Measurements from ENCODE around the gene KRT10.
"Not testable (repeated sequence)": the region's sequence is repeated elsewhere in the genome, so short reads cannot be mapped to it uniquely, and the experiment has no call there.

Gene KRT10

DNA sequence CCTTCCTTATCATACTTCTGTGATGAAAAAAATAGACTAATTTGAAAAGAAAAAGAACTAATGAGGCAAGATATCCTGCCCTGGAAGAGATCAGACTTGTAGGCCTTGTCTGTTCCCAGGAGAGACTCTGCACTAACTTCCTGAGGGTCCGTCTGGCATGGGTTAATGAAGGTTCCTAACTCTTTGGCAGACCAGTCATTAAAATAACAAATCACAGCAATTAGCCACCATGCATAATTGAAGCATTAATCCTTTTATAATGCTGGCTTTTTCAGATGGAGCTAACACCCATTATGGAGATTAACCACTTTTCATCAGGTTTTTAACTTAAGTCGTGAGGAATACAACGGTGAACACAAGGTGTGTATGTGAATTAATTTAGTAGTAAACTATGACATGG is 10.4 kb upstream of the KRT10 start:
- DNase-seq = no peak

DNA sequence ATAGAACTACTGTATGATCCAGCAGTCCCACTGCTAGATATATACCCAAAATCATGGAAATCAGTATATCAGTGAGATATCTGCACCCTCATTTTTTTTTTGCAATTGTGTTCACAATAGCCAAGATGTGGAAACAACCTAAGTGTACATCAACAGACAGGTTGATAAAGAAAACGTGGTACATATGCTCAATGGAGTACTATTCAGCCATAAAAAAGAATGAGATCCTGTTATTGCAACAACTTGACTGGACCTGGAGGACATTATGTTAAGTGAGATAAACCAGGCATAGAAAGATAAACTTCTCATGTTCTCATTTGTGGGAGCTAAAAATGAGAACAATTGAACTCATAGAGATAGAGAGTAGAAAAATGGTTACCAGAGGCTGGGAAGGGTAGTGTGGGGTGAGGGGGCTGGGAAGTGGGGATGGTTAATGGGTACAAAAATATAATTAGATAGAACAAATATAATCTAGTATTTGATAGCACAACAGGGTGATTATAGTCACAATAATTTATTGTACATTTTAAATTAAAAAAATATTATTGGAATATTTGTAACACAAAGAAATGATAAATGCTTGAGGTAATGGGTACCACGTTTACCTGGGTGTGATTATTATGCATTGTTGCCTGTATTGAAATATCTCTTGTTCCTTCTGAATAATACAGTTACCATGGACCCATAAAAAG is 7.8 kb upstream of the KRT10 start:
- no peak for DNase-seq

DNA sequence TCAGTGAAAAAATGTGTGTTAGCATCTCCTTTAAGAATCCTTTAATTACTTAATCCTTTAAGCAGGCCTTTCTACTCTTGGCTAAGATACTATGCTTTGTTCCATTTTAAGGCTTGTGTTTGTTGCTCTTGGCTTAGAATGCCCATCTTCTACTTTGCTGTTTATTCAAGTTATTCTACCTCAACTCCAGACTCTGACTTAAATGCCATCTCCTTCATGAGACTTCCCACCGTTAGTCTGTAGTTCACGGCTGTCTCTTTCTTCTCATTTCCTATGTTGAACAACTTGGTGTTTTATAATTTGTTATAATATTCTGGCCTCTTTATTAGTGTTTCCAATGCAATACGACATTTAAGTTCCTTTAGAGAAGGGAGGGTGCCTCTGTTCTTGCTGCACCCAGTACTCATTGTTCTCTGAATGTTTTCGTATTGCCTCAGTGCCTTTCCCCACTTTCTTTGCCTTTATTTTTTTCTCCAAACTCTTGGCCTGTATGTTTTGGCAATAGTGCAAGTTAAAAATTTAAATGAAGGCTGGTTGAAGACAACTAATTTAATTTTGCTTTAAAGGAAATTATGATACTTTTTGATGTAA is 6.1 kb upstream of the KRT10 start:
- no peak for DNase-seq

DNA sequence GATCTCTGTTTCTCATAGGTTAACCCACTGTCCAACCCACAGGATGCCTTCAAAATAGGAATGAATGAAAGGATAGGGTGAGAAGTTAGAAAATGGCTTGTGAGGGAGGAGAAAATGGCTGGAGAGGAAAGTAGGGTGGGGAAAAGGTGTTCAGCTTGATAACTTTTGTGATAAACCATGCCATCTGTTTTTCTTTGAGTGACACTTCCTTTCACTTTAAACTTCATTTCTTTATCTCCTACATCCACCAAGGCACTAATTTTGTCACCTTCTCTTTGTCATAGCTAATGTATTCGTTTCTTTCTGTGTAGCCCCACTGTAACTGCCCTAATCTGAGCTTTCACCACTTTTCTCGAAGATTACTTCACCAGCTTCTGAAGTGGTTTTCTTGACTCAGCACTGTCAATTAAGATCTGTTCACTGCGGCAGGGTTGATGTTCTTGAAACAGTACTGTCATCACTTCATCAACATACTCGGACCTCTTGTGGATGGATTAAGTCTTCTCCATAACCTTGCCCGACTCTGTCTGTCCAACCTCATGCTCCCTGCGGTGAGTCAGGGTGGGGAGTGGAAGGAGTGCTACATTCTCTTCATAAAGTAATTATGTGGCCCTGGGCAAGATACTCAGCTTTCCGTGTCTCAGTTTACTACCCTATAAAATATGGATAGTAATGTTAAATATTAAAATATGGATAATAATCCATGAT is 5.5 kb upstream of the KRT10 start:
- no peak for DNase-seq

GRCh38 chr17:40825599-40825998 is 3.2 kb upstream of the KRT10 start:
- DNase-seq = no peak

GRCh38 chr17:40824015-40824832 is 1.8 kb upstream of the KRT10 start:
- no peak for DNase-seq

GRCh38 chr17:40821536-40821935 is 878 bp downstream of the KRT10 start:
- DNase-seq = no peak

DNA sequence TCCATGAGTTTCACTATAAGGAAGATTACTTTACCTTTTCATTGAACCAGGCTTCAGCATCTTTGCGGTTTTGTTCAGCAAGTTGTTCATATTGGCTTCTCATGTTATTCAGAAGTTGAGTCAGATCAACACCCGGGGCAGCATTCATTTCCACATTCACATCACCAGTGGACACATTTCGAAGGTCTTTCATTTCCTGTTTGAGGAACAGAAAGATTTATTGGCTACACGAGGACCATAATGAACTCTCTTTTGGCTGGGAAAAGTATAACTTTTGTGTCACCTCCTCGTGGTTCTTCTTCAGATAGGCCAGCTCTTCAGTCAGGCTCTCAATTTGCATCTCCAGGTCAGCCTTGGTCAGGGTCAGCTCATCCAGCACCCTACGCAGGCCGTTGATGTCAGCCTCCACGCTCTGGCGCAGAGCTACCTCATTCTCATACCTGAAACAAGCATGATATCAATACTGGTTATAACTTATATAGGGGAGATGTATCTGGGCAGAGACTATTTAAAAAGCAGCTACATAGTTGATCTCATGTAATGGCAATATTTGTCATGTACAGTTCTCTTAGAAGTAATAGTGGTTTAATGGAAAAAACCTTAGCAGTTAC is 2.1 kb downstream of the KRT10 start:
- DNase-seq = no peak

DNA sequence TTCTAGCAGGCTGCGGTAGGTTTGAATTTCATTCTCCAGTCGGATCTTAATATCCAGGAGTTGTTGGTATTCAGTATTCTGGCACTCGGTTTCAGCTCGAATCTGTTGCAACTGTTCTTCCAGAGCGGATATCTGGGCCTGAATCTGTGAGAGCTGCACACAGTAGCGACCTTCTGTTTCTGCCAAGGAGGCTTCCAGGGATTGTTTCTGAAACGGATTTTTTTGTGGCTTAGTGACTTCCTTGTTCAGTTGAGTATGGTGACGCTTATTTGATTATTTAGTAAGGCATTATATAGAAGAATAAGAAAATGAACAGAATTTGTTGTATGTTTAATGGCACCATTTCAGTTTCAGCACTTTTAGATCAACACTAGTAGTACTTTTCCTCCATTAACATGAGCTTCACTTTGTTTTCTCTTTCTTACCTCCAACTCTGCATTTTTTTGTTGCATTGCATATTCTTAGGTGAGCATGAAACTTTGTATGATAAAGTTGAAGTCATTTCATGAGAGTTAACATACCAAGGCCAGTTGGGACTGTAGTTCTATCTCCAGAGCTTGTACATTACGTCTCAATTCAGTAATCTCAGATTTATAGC is 2.8 kb downstream of the KRT10 start:
- peak; percentile 13 for DNase-seq

- peak; percentile 88 for DNase-seq
These were observed 3.5 kb downstream of the KRT10 start for GRCh38 chr17:40818733-40819527.

DNA sequence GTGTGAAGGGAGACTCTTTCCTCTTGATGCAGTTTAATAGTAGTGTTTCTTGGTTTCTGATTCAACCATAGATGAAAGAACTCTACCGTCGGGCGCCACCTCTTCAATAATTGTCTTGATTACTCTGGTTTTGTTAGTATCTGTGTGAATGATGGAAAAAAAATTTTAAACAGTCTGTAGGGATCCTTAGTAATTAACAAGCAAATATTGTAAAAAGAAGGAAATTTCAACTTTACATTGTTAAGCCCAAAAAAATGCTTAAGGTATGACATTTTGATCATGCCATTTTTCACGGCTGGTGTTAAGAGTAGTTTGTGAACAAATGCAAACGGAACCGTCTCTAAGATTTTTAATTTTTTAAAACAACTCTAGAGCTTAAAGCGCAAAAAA is 4.1 kb downstream of the KRT10 start:
- no peak for DNase-seq

DNA sequence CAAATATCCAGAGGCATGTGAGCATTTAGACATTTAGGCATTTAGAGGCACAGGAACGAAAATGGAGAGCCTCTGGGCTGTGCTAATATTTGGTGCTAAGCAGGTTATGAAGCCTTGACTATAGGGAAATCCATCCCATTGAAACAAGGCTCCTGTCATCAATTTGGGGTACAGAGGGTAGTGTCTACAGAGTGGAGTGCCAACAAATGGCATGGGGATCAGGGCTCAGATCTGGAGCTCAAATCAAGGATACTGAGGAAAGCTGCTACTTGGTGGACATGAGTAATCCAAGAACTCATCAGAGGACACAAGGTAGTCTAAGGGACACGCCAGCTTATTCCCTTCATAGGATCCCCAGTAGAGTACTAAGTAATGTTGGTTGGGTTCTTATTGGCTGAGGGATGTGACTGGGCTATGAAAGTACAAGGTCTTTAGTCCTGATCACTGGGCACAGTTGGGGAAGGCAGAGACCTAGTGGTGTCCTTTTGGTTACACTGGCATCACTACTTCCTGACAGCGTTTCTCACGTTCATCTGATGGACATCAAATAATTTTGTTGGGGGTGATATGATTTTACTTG is 5.2 kb downstream of the KRT10 start:
- no peak for DNase-seq

DNA sequence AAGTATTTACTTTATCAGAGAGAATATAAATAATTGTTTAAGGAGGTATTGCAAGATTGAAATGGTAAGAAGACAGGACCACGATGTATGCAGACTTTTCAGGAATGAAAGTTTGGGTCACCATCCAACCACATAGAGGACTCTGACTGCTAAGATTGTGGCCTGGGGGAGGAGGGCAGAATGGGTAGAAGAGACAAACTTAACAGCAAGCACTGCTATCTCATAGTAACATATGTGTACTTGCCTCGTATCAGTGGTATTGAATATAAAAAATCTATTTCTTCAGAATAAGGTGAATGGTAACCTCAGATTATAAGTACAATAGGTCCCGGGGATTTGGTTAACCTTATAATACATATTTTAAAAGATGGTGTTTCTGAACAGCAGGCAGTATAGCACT is 5.8 kb downstream of the KRT10 start:
- no peak for DNase-seq

DNA sequence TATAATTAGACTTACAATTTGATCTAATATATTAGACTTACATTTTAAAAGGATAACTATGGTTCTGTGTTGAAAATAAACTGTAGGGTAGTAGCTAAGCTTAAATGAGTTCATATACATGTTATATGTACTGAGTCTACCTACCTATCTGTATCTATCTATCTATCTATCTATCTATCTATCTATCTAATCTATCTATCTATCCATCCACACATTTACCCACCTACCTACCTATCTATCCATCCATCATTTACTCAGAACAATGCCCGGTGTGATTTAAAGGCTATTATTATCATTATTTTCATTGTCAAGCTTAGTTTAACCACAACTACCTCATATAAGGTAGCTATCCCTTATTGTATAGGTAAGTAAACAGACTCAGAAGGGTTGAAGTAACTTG is 7.0 kb downstream of the KRT10 start:
- no peak for DNase-seq

DNA sequence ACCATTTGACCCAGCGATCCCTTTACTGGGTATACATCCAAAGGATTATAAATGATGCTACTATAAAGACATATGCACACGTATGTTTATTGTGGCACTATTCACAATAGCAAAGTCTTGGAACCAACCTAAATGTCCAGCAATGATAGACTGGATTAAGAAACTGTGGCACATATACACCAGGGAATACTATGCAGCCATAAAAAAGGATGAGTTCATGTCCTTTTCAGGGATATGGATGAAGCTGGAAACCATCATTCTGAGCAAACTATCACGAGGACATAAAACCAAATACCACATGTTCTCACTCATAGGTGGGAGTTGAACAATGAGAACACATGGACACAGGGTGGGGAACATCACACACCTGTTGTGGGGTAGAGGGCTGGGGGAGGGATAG is 7.8 kb downstream of the KRT10 start:
- not testable (repeated sequence) for DNase-seq

- DNase-seq = no peak
These were observed 8.6 kb downstream of the KRT10 start for GRCh38 chr17:40813804-40814203.

GRCh38 chr17:40812639-40813038 is 9.8 kb downstream of the KRT10 start:
- no peak for DNase-seq

DNA sequence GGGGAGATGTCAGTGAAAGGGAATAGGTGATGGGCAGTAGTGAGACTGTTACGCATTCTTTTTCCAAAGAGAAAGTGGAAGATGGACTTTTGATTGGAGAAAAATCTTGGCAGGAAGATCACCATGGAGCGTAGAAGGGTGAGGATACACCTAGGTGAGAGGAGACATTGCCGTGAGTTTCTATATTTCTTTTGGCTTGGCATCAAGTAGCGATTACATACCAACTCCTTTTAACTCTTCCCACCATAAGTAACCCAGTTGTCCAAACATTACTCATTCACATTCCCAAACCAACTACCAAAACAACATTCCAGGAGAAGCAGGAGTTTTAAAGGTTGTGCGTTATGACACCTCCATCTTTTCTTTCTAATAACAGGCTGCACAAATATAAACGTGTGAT is 11.9 kb downstream of the KRT10 start:
- peak; percentile 33 for DNase-seq

- peak; percentile 42 for DNase-seq
These were observed 12.5 kb downstream of the KRT10 start for GRCh38 chr17:40809721-40810421.

- no peak for DNase-seq
These were observed 16.3 kb downstream of the KRT10 start for GRCh38 chr17:40806131-40806530.
